Activated CD4-positive, alpha-beta T cell treated with anti-CD3 and anti-CD28 coated beads for 48 hours (primary cell): ENCODE measurements around the gene LRMDA.

Experiments
- DNase-seq: peaks from one replicate; pipeline ENCODE4 v3.0.0-alpha.2; 2020

LRMDA gene

DNA sequence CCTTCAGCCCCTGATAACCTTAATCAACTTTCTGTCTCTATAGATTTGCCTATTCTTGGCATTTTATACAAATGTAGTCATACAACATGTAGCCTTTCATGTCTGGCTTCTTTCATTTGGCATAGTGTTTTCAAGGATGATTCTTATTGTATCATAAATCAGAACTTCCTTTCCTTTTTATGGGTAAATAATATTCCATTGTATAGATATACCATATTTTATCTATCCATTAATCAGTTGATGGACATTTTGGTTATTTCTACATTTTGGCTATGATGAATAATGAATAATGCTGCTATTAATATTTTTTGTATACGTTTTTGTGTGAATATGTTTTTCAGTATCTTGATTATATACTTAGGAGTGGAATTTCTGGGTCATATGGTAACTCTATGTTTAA is 720.8 kb downstream of the LRMDA start:
- no peak for DNase-seq

- no peak for DNase-seq
These were observed 724.5 kb downstream of the LRMDA start for GRCh38 chr10:76155961-76156360.

- DNase-seq = no peak
These were observed 729.2 kb downstream of the LRMDA start for GRCh38 chr10:76160446-76161300.

GRCh38 chr10:76161301-76161582 is 729.8 kb downstream of the LRMDA start:
- DNase-seq = no peak

GRCh38 chr10:76168437-76168836 is 737.0 kb downstream of the LRMDA start:
- DNase-seq = peak; percentile 7

GRCh38 chr10:76169246-76169645 is 737.8 kb downstream of the LRMDA start:
- no peak for DNase-seq

GRCh38 chr10:76172020-76172419 is 740.6 kb downstream of the LRMDA start:
- DNase-seq = no peak

GRCh38 chr10:76175533-76176165 is 744.2 kb downstream of the LRMDA start:
- no peak for DNase-seq

DNA sequence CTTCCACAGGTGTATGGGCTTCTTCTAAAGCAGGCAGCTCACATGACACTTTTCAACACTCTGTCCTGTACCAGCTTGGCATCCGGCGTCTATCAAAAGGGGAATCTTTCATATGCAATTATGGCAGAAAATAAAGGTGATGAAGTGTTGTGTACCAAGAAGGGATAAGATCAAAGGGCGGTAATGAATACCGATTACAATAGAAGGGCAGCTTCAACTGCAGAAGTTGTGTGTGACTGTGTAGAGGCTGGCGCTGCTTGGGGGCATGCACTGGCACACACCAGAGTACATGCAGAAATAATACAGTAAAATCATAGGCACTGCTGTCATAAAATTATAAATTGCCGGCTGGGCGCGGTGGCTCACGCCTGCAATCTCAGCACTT is 744.7 kb downstream of the LRMDA start:
- DNase-seq = no peak

GRCh38 chr10:76177936-76178335 is 746.5 kb downstream of the LRMDA start:
- DNase-seq = no peak

DNA sequence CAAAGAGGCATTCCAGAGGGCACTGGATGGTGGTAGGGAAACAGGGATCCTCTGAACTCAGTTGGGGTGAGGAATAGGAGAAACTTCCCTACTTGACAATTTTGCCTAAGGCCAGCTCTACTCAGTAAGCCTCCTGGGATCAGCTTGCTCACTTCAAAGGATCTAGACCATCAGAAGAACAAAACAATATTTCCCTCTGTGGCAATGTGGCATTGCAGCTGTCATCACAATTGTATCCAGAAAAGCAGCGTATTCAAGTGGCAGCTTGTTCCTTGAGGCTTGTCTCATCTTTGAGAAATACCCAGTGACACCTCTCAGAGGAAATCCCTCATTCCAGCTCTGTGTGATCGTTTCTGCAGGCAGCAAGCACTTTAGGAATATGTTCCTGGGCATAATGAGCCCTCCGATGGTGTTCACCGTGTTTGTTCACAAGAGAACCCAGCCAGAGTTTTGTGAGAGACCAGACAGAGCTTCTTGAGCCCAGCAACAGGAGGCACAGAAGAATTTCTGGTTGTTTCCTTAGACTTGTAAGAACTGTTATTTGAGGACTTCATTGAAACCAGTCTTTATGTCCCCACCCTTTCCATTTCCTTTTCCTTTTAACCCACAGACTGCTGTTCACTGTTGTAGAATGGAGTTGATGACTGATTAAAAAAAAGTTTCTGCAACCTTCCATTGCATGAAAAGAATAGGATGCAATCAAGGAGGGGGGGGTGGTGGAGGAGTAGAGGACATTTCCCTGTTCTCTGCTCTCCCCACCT is 747.3 kb downstream of the LRMDA start:
- no peak for DNase-seq

- DNase-seq = no peak
These were observed 748.4 kb downstream of the LRMDA start for GRCh38 chr10:76179806-76180205.

DNA sequence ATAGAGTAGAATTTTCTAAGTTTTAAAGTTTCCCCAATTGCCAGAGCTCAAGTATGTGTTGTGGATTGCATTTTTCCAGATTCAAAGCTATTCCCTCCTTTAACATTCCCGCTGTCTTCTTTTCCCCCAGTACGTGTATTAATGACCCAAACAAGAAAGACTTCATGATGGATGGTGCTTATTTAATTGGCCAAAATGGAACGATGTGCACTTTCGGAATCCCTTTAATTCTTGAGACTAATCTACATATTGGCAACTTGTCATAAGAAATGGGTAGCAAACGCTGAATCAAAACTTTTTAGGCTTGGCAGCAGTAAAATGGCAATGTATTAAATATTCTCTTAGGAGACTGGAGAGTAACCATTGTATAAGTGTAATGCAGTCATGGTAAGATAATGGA is 753.2 kb downstream of the LRMDA start:
- DNase-seq = no peak

GRCh38 chr10:76185471-76186301 is 754.3 kb downstream of the LRMDA start:
- DNase-seq = no peak

GRCh38 chr10:76188216-76188615 is 756.8 kb downstream of the LRMDA start:
- DNase-seq = no peak

GRCh38 chr10:76190634-76191270 is 759.3 kb downstream of the LRMDA start:
- no peak for DNase-seq

DNA sequence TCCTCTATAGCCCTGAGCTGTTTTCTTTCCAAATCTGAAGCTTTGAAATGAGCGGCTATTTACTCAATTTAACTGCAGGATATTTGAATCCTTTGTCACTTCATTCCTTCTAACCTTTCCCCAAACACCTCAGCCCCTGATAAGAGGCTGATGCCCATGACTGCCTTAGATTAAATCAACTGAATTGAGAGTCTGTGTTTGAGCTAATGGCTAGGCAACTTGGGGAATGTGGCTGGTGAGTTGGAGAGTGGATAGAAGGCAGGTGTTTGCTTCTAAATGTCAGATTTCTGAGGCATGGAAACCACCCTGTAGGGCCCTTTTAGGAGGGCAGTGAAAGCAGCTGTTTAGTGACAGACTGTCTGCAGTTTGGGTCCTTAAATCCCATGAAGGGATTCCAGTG is 759.9 kb downstream of the LRMDA start:
- no peak for DNase-seq

- no peak for DNase-seq
These were observed 760.7 kb downstream of the LRMDA start for GRCh38 chr10:76192151-76192550.

- no peak for DNase-seq
These were observed 761.4 kb downstream of the LRMDA start for GRCh38 chr10:76192694-76193320.

GRCh38 chr10:76195654-76196390 is 764.4 kb downstream of the LRMDA start:
- no peak for DNase-seq

- DNase-seq = no peak
These were observed 765.9 kb downstream of the LRMDA start for GRCh38 chr10:76197293-76197692.
